Panc1 (cell line): Measurements from ENCODE around the gene RPL27A. TPM values are rescaled to one million over a fixed set of nuclear protein-coding genes. Genes with fewer than 3 reads are reported as not detected.

ENCODE experiments used
- ATAC-seq: fragments of 200-7000 bp; cut with Tn5 transposase; 2 replicates; pipeline ENCODE4 v1.9.1; 2020; ENCODE audit warnings: mild to moderate bottlenecking, moderate library complexity
- BruUV-seq: library from RNA; stranded (reverse); fragments of 400-500 nt; replicated peaks from 2 replicates; lab custom pipeline; 2021; lab: Mats Ljungman, UMichigan
- CTCF ChIA-PET: fragments of 300-600 bp; sonication (Branson Sonifier 250); formaldehyde crosslinking; loops from one replicate; lab custom pipeline; 2022; ENCODE audit warnings: antibody characterized with exemption; lab: Charles Lee
- POLR2A ChIA-PET: fragments of 300-600 bp; sonication (Branson Sonifier 250); formaldehyde crosslinking; loops from one replicate; lab custom pipeline; 2022; ENCODE audit warnings: antibody characterized with exemption; lab: Charles Lee
- DNase-seq: peaks from one replicate; pipeline ENCODE4 v3.0.0-alpha.2; 2010; ENCODE audit warnings: low read depth, low spot score
- H3K27ac ChIP-seq: 2 replicates; pipeline ENCODE4 v1.5.1; 2011; ENCODE audit warnings: mild to moderate bottlenecking, low read length, inconsistent platforms
- H3K27me3 ChIP-seq: fragments of 200-500 bp; sonication (Bioruptor generic); 2 replicates; pipeline ENCODE4 v1.6.0; 2014; ENCODE audit warnings: low read length, inconsistent platforms; ENCODE audit not compliant: control insufficient read depth, insufficient read depth
- H3K36me3 ChIP-seq: fragments of 200-500 bp; sonication (Bioruptor generic); 2 replicates; pipeline ENCODE4 v1.5.1; 2014; ENCODE audit warnings: inconsistent platforms, mild to moderate bottlenecking, low read length, moderate library complexity; ENCODE audit not compliant: control insufficient read depth, insufficient read depth
- H3K4me1 ChIP-seq: 2 replicates; pipeline ENCODE4 v1.5.1; 2011; ENCODE audit warnings: inconsistent platforms, mild to moderate bottlenecking, low read length, moderate library complexity; ENCODE audit not compliant: control insufficient read depth, insufficient read depth
- H3K4me3 ChIP-seq, 2 experiments: 2 replicates each; pipeline ENCODE4 v1.5.1; 2011 to 2012; ENCODE audit warnings: low read depth in 2 of 2, low read length in 2 of 2, mild to moderate bottlenecking in 2 of 2, inconsistent platforms in 1 of 2, moderate library complexity in 1 of 2
- H3K9me3 ChIP-seq: fragments of 200-500 bp; sonication (Bioruptor generic); 2 replicates; pipeline ENCODE4 v1.5.1; 2014; ENCODE audit warnings: low read depth, mild to moderate bottlenecking, inconsistent platforms, low read length, moderate library complexity; ENCODE audit not compliant: control insufficient read depth, insufficient read depth
- POLR2AphosphoS5 ChIP-seq: IDR thresholded peaks from 2 replicates; pipeline ENCODE4 v1.6.1; 2012; ENCODE audit warnings: mild to moderate bottlenecking, low read depth, low read length, moderate library complexity
- SIN3A ChIP-seq: IDR thresholded peaks from 2 replicates; pipeline ENCODE4 v1.6.1; 2012; ENCODE audit warnings: low read depth, mild to moderate bottlenecking, low read length, moderate library complexity, borderline replicate concordance; ENCODE audit not compliant: insufficient read depth
- TCF7L2 ChIP-seq: IDR thresholded peaks from 2 replicates; pipeline ENCODE4 v1.6.1; 2011; ENCODE audit warnings: mild to moderate bottlenecking, low read depth, low read length, inconsistent platforms
- in situ Hi-C: cut with HindIII; loops from 2 replicates; pipeline ENCODE4 v1.10.0; 2016; ENCODE audit warnings: low sequenced_read_pairs, low pct_unique_long_range_greater_than_20kb
- intact Hi-C: fragments of 100-400 bp; cut with micrococcal nuclease; formaldehyde crosslinking; loops from one replicate; pipeline ENCODE4 v1.10.0; 2022; ENCODE audit not compliant: unreplicated experiment
- total RNA-seq: library from RNA; stranded (reverse); gene quantifications from one replicate; pipeline ENCODE4 v1.2.1, GENCODE V29; 2021; ENCODE audit not compliant: unreplicated experiment
- TF ChIP-seq, protein P1 (sequence below): fragments of 450-650 bp; IDR thresholded peaks from 2 replicates; pipeline ENCODE4 v1.5.1; 2017; ENCODE audit warnings: mild to moderate bottlenecking
- TF ChIP-seq, protein P2 (sequence below), 2 experiments: IDR thresholded peaks; 2 replicates each; pipeline ENCODE4 v1.6.1; 2011 to 2012; ENCODE audit warnings: low read depth in 2 of 2, control low read depth in 1 of 2, low read length in 1 of 2, mild to moderate bottlenecking in 1 of 2, moderate library complexity in 1 of 2; ENCODE audit not compliant: insufficient read depth in 1 of 2

The RPL27A gene
- total RNA-seq, 1 experiment from 2014 or later = 1,115 TPM

DNA sequence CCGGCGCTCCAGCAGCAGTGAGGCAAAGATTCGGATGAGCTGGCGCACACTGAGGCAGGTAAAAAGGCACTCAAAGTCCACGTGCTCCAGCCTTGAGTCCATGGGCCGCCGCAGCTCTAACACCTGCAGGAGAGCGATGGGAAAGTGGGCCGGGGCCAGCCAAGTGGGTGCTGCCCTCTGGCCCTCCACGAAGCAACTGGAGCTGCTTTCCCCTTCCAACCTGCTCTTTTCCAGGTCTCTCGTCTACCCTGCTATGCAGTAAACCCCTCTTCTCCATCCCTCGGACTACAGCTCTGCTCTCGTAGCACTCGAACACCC is 20.0 kb downstream of the RPL27A start:
- intact Hi-C loops = no loop called here
- no TSS peak for BruUV-seq
- ATAC-seq (no peak), DNase-seq (no peak)
- POLR2A ChIA-PET = no interaction called here
- no peaks in the 10 kb centered on the region for H3K36me3 ChIP-seq
- no peak overlapping the region for H3K4me3 ChIP-seq
- in situ Hi-C loops = no loop called here
- H3K27me3 ChIP-seq = no peaks in the 10 kb centered on the region
- TF ChIP-seq, protein P1, sequence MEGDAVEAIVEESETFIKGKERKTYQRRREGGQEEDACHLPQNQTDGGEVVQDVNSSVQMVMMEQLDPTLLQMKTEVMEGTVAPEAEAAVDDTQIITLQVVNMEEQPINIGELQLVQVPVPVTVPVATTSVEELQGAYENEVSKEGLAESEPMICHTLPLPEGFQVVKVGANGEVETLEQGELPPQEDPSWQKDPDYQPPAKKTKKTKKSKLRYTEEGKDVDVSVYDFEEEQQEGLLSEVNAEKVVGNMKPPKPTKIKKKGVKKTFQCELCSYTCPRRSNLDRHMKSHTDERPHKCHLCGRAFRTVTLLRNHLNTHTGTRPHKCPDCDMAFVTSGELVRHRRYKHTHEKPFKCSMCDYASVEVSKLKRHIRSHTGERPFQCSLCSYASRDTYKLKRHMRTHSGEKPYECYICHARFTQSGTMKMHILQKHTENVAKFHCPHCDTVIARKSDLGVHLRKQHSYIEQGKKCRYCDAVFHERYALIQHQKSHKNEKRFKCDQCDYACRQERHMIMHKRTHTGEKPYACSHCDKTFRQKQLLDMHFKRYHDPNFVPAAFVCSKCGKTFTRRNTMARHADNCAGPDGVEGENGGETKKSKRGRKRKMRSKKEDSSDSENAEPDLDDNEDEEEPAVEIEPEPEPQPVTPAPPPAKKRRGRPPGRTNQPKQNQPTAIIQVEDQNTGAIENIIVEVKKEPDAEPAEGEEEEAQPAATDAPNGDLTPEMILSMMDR = no peak
- no peak for TF ChIP-seq SIN3A
- TF ChIP-seq, protein P2, sequence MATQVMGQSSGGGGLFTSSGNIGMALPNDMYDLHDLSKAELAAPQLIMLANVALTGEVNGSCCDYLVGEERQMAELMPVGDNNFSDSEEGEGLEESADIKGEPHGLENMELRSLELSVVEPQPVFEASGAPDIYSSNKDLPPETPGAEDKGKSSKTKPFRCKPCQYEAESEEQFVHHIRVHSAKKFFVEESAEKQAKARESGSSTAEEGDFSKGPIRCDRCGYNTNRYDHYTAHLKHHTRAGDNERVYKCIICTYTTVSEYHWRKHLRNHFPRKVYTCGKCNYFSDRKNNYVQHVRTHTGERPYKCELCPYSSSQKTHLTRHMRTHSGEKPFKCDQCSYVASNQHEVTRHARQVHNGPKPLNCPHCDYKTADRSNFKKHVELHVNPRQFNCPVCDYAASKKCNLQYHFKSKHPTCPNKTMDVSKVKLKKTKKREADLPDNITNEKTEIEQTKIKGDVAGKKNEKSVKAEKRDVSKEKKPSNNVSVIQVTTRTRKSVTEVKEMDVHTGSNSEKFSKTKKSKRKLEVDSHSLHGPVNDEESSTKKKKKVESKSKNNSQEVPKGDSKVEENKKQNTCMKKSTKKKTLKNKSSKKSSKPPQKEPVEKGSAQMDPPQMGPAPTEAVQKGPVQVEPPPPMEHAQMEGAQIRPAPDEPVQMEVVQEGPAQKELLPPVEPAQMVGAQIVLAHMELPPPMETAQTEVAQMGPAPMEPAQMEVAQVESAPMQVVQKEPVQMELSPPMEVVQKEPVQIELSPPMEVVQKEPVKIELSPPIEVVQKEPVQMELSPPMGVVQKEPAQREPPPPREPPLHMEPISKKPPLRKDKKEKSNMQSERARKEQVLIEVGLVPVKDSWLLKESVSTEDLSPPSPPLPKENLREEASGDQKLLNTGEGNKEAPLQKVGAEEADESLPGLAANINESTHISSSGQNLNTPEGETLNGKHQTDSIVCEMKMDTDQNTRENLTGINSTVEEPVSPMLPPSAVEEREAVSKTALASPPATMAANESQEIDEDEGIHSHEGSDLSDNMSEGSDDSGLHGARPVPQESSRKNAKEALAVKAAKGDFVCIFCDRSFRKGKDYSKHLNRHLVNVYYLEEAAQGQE (IDR thresholded peaks at IDR 0.05; ENCODE audit: insufficient read depth in 1 of 2, low read depth in 2 of 2, low read length in 1 of 2) = no peak
- peaks cover 11% of the 10 kb centered on the region for H3K4me1 ChIP-seq
- no peaks in the 10 kb centered on the region for H3K9me3 ChIP-seq
- no peak overlapping the region for H3K27ac ChIP-seq
- CTCF ChIA-PET = no interaction called here

DNA sequence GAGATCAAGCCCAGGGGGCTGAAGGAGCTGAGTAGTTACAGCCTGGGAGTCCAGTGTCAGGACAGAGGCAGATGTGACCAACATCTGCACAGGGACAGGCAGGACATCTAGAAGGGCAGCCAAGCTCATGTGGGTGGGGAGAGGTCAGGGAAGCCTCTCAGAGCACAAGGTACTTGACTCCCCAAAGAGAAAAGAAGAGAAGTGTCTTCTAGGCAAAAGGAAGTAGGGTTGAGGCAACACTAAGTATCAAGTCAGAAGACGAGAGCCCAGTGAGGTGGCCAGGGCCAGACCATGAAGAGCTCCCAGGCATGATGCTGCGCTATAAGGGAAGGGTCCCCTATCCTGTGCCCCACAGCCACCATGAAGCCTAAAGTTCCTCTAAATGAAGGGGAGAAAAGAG is 21.5 kb downstream of the RPL27A start:
- in situ Hi-C loops (no loop called here), intact Hi-C loops (no loop called here)
- DNase-seq (no peak), ATAC-seq (no peak)
- no peaks in the 10 kb centered on the region for H3K27me3 ChIP-seq
- ChIA-PET POLR2A (no interaction called here), CTCF (no interaction called here)
- no TSS peak for BruUV-seq
- H3K27ac ChIP-seq = no peak overlapping the region
- no peaks in the 10 kb centered on the region for H3K9me3 ChIP-seq
- H3K4me1 ChIP-seq = peaks cover 11% of the 10 kb centered on the region
- no peaks in the 10 kb centered on the region for H3K36me3 ChIP-seq
- H3K4me3 ChIP-seq = no peak overlapping the region
- TF ChIP-seq, protein P2 (IDR thresholded peaks at IDR 0.05; ENCODE audit: insufficient read depth in 1 of 2, low read depth in 2 of 2, low read length in 1 of 2) = no peak
- TF ChIP-seq TCF7L2 (no peak), POLR2AphosphoS5 (no peak), SIN3A (no peak)
- TF ChIP-seq, protein P1 = no peak
